Measurements from ENCODE around the gene PTPRS. TPM values are rescaled to one million over a fixed set of nuclear protein-coding genes. Genes with fewer than 3 reads are reported as not detected.
"Not testable (repeated sequence)": the region's sequence is repeated elsewhere in the genome, so short reads cannot be mapped to it uniquely, and the experiment has no call there.

Gene PTPRS
- 10 to 100 TPM; 21.1 to 68.5 (median 42.3) TPM for total RNA-seq

GRCh38 chr19:5340637-5341447, at the start of gene PTPRS:
TSS of gene PTPRS (minus strand) at chr19:5340812. CDS start at chr19:5286140, 54,672 bp downstream.
- in situ Hi-C loops (cut with MboI; ENCODE audit: low sequenced_read_pairs in 4 of 4), result no loop called here
- Histone ChIP-seq H3K4me1 (peaks cover 3 to 12% of the 10 kb centered on the region in 2 donors), H3K27ac (no peak within 1 kb of the TSS), H3K27me3 (peaks cover 33 to 40% (median 36%) of the 10 kb centered on the region in 3 donors), H3K4me3 (peak within 1 kb of the TSS; percentile 50 to 61 (median 54)), H3K9me3 (no peaks in the 10 kb centered on the region), H3K36me3 (no peaks in the 10 kb centered on the region)
- TF ChIP-seq, protein P1, sequence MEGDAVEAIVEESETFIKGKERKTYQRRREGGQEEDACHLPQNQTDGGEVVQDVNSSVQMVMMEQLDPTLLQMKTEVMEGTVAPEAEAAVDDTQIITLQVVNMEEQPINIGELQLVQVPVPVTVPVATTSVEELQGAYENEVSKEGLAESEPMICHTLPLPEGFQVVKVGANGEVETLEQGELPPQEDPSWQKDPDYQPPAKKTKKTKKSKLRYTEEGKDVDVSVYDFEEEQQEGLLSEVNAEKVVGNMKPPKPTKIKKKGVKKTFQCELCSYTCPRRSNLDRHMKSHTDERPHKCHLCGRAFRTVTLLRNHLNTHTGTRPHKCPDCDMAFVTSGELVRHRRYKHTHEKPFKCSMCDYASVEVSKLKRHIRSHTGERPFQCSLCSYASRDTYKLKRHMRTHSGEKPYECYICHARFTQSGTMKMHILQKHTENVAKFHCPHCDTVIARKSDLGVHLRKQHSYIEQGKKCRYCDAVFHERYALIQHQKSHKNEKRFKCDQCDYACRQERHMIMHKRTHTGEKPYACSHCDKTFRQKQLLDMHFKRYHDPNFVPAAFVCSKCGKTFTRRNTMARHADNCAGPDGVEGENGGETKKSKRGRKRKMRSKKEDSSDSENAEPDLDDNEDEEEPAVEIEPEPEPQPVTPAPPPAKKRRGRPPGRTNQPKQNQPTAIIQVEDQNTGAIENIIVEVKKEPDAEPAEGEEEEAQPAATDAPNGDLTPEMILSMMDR (IDR thresholded peaks at IDR 0.05 in 4 of 5, conservative IDR thresholded peaks at IDR 0.05 in 1 of 5), result no peak
- no peak for TF ChIP-seq POLR2A (IDR thresholded peaks at IDR 0.05)
- DNase-seq (peak; percentile 6 to 30), ATAC-seq (peak; percentile 74 to 79)
- intact Hi-C loops (cut with DNase I; ENCODE audit: low total_unique reads), result no loop called here

GRCh38 chr19:5389353-5389752, 48.7 kb upstream of the PTPRS start:
- H3K27me3 ChIP-seq, result peaks cover 16 to 36% (median 32%) of the 10 kb centered on the region in 3 donors
- intact Hi-C loops (cut with DNase I; ENCODE audit: low total_unique reads), result no loop called here

GRCh38 chr19:5387472-5387871, 46.9 kb upstream of the PTPRS start:
- Histone ChIP-seq H3K27me3 (peaks cover 0 to 19% (median 13%) of the 10 kb centered on the region in 3 donors), H3K36me3 (no peaks in the 10 kb centered on the region), H3K27ac (no peak overlapping the region), H3K9me3 (no peaks in the 10 kb centered on the region), H3K4me1 (no peaks in the 10 kb centered on the region), H3K4me3 (no peak overlapping the region)
- ATAC-seq (no peak), DNase-seq (no peak)
- intact Hi-C loops (cut with DNase I; ENCODE audit: low total_unique reads) (no loop called here), in situ Hi-C loops (cut with MboI; ENCODE audit: low sequenced_read_pairs in 4 of 4) (no loop called here)
- TF ChIP-seq, protein P1 (IDR thresholded peaks at IDR 0.05 in 4 of 5, conservative IDR thresholded peaks at IDR 0.05 in 1 of 5), result no peak

More at GRCh38 chr19:5389353-5389752, 48.7 kb upstream of the PTPRS start:
- Histone ChIP-seq H3K27ac (no peak overlapping the region), H3K4me3 (no peak overlapping the region), H3K4me1 (no peaks in the 10 kb centered on the region), H3K36me3 (no peaks in the 10 kb centered on the region), H3K9me3 (no peaks in the 10 kb centered on the region)
- TF ChIP-seq POLR2A (IDR thresholded peaks at IDR 0.05), result no peak
- TF ChIP-seq, protein P1 (IDR thresholded peaks at IDR 0.05 in 4 of 5, conservative IDR thresholded peaks at IDR 0.05 in 1 of 5), result no peak
- in situ Hi-C loops (cut with MboI; ENCODE audit: low sequenced_read_pairs in 4 of 4), result no loop called here
- ATAC-seq (no peak), DNase-seq (no peak)

DNA sequence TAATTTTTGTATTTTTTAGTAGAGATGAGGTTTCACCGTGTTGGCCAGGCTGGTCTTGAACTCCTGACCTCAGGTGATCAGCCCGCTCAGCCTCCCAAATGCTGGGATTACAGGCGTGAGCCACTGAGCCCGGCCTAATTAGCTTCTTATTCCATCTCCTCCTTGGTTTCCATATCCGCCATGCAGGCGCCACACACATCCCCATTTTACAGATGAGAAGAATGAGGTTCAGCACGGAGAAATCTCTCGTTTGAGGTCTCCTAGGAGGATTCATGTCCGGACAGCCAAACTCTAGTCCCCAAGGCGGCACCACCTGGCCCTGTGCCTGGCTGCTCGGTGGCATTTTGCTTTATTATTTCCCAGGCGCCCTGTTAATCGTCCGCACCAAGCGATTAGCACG, 46.2 kb upstream of the PTPRS start:
- DNase-seq (no peak), ATAC-seq (no peak)
- no peak overlapping the region for H3K27ac ChIP-seq
- H3K4me3 ChIP-seq, result no peak overlapping the region
- TF ChIP-seq, protein P1 (IDR thresholded peaks at IDR 0.05 in 4 of 5, conservative IDR thresholded peaks at IDR 0.05 in 1 of 5), result no peak
- TF ChIP-seq POLR2A (IDR thresholded peaks at IDR 0.05), result no peak
- in situ Hi-C loops (cut with MboI; ENCODE audit: low sequenced_read_pairs in 4 of 4), result no loop called here
- no peaks in the 10 kb centered on the region for H3K36me3 ChIP-seq
- intact Hi-C loops (cut with DNase I; ENCODE audit: low total_unique reads), result no loop called here
- no peaks in the 10 kb centered on the region for H3K9me3 ChIP-seq
- H3K4me1 ChIP-seq, result no peaks in the 10 kb centered on the region
- H3K27me3 ChIP-seq, result peaks cover 0 to 16% (median 11%) of the 10 kb centered on the region in 3 donors

GRCh38 chr19:5381197-5381596, 40.6 kb upstream of the PTPRS start:
- H3K4me1 ChIP-seq; H3K27me3 ChIP-seq; ATAC-seq; H3K4me3 ChIP-seq; H3K36me3 ChIP-seq; H3K9me3 ChIP-seq; H3K27ac ChIP-seq; intact Hi-C loops (cut with DNase I; ENCODE audit: low total_unique reads); DNase-seq; in situ Hi-C loops (cut with MboI; ENCODE audit: low sequenced_read_pairs in 4 of 4): not testable (repeated sequence)
